ENCODE data around the gene MRPL19.
A peak's percentile ranks its signal among the peaks of the same experiment; 100 is the strongest.
"Not testable (repeated sequence)": the region's sequence is repeated elsewhere in the genome, so short reads cannot be mapped to it uniquely, and the experiment has no call there.

Gene MRPL19

GRCh38 chr2:75656563-75656962, 10.0 kb downstream of the MRPL19 start:
- H3K36me3 ChIP-seq (ENCODE audit: control insufficient read depth in 4 of 4, insufficient read depth in 4 of 4, low read length in 3 of 4), result peaks cover 19 to 91% (median 63%) of the 10 kb centered on the region in 4 experiments
- peaks cover 0 to 19% (median 3%) of the 10 kb centered on the region in 5 experiments for H3K9me3 ChIP-seq (ENCODE audit: control extremely low read depth in 1 of 5, control insufficient read depth in 4 of 5, insufficient read depth in 2 of 5, low read depth in 1 of 5, low read length in 4 of 5)
- no CpG with 5 or more reads among the region's 1 CpG for WGBS (ENCODE audit: insufficient coverage)
- no peaks in the 10 kb centered on the region for H3K27me3 ChIP-seq (replicated peaks in 2 of 5; ENCODE audit: control insufficient read depth in 4 of 5, insufficient read depth in 5 of 5, low read length in 4 of 5)
- no peak for DNase-seq
- ChIA-PET POLR2A (no interaction called here), CTCF (interaction anchor here (1.0 to 1.9 kb wide), 4 partner anchors 9 to 19 kb away, joined by 3 to 7 read pairs (median 4); no protein-coding TSS in a partner anchor)
- H3K27ac ChIP-seq (ENCODE audit: insufficient read depth in 1 of 2, low read depth in 1 of 2, low read length in 2 of 2, poor library complexity in 1 of 2, severe bottlenecking in 2 of 2), result no peak overlapping the region
- no peak overlapping the region for H3K4me3 ChIP-seq (ENCODE audit: control insufficient read depth in 1 of 7, extremely low read depth in 1 of 7, insufficient read depth in 4 of 7, low read depth in 2 of 7, low read length in 6 of 7)
- no peaks in the 10 kb centered on the region for H3K4me1 ChIP-seq (ENCODE audit: control extremely low read depth in 1 of 4, control insufficient read depth in 4 of 4, insufficient read depth in 4 of 4, low read length in 3 of 4)

DNA sequence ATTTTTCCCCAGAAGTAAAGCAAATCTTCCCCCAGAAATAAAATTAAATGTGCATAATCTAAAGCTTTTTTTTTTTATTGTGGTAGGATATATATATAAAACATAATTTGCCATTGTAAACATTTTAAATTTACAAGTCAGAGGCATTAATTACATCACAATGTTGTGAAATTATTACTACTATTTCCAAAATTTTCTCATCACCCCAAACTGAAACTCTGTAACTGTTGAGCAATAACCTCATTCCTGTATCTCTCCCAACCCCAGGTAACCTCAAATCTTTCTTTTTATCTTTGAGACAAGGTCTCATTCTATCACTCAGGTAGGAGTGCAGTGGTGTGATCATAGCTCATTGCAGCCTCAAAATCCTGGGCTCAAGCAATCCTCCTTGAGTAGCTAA, 11.2 kb downstream of the MRPL19 start:
- ChIA-PET POLR2A (no interaction called here), CTCF (interaction anchor here (1.2 to 1.9 kb wide), 3 partner anchors 10 to 22 kb away, joined by 3 to 7 read pairs (median 4); no protein-coding TSS in a partner anchor)
- H3K9me3 ChIP-seq (ENCODE audit: control extremely low read depth in 1 of 5, control insufficient read depth in 4 of 5, insufficient read depth in 2 of 5, low read depth in 1 of 5, low read length in 4 of 5), result peaks cover 0 to 19% (median 3%) of the 10 kb centered on the region in 5 experiments
- H3K27me3 ChIP-seq (replicated peaks in 2 of 5; ENCODE audit: control insufficient read depth in 4 of 5, insufficient read depth in 5 of 5, low read length in 4 of 5), result no peaks in the 10 kb centered on the region
- no peak for DNase-seq
- no peaks in the 10 kb centered on the region for H3K4me1 ChIP-seq (ENCODE audit: control extremely low read depth in 1 of 4, control insufficient read depth in 4 of 4, insufficient read depth in 4 of 4, low read length in 3 of 4)
- no peak overlapping the region for H3K27ac ChIP-seq (ENCODE audit: insufficient read depth in 1 of 2, low read depth in 1 of 2, low read length in 2 of 2, poor library complexity in 1 of 2, severe bottlenecking in 2 of 2)
- no peak overlapping the region for H3K4me3 ChIP-seq (ENCODE audit: control insufficient read depth in 1 of 7, extremely low read depth in 1 of 7, insufficient read depth in 4 of 7, low read depth in 2 of 7, low read length in 6 of 7)
- H3K36me3 ChIP-seq (ENCODE audit: control insufficient read depth in 4 of 4, insufficient read depth in 4 of 4, low read length in 3 of 4), result peaks cover 21 to 89% (median 60%) of the 10 kb centered on the region in 4 experiments

- Histone ChIP-seq H3K4me3 (ENCODE audit: control insufficient read depth in 1 of 7, extremely low read depth in 1 of 7, insufficient read depth in 4 of 7, low read depth in 2 of 7, low read length in 6 of 7) (no peak overlapping the region), H3K27ac (ENCODE audit: insufficient read depth in 1 of 2, low read depth in 1 of 2, low read length in 2 of 2, poor library complexity in 1 of 2, severe bottlenecking in 2 of 2) (no peak overlapping the region), H3K27me3 (replicated peaks in 2 of 5; ENCODE audit: control insufficient read depth in 4 of 5, insufficient read depth in 5 of 5, low read length in 4 of 5) (no peaks in the 10 kb centered on the region), H3K4me1 (ENCODE audit: control extremely low read depth in 1 of 4, control insufficient read depth in 4 of 4, insufficient read depth in 4 of 4, low read length in 3 of 4) (no peaks in the 10 kb centered on the region), H3K36me3 (ENCODE audit: control insufficient read depth in 4 of 4, insufficient read depth in 4 of 4, low read length in 3 of 4) (peaks cover 17 to 43% (median 28%) of the 10 kb centered on the region in 4 experiments), H3K9me3 (ENCODE audit: control extremely low read depth in 1 of 5, control insufficient read depth in 4 of 5, insufficient read depth in 2 of 5, low read depth in 1 of 5, low read length in 4 of 5) (no peaks in the 10 kb centered on the region)
- CTCF ChIA-PET, result interaction anchor here (0.8 to 2.2 kb wide), 3 partner anchors 10 to 26 kb away, joined by 3 to 15 read pairs (median 4); no protein-coding TSS in a partner anchor
- WGBS (ENCODE audit: insufficient coverage), result 100% methylated on average over 2 of the region's 6 CpGs
- POLR2A ChIA-PET, result no interaction called here
- DNase-seq, result no peak
Measured at GRCh38 chr2:75666911-75667310, 20.3 kb downstream of the MRPL19 start.

GRCh38 chr2:75667884-75668283, 21.3 kb downstream of the MRPL19 start:
- no peak overlapping the region for H3K27ac ChIP-seq (ENCODE audit: insufficient read depth in 1 of 2, low read depth in 1 of 2, low read length in 2 of 2, poor library complexity in 1 of 2, severe bottlenecking in 2 of 2)
- WGBS (ENCODE audit: insufficient coverage), result 100% methylated on average over 1 of the region's 2 CpGs
- peaks cover 18 to 38% (median 28%) of the 10 kb centered on the region in 4 experiments for H3K36me3 ChIP-seq (ENCODE audit: control insufficient read depth in 4 of 4, insufficient read depth in 4 of 4, low read length in 3 of 4)
- ChIA-PET POLR2A (no interaction called here), CTCF (interaction anchor here (1.5 to 2.2 kb wide), 4 partner anchors 9 to 28 kb away, joined by 3 to 15 read pairs (median 4); no protein-coding TSS in a partner anchor)
- H3K4me1 ChIP-seq (ENCODE audit: control extremely low read depth in 1 of 4, control insufficient read depth in 4 of 4, insufficient read depth in 4 of 4, low read length in 3 of 4), result no peaks in the 10 kb centered on the region
- DNase-seq, result no peak
- no peak overlapping the region for H3K4me3 ChIP-seq (ENCODE audit: control insufficient read depth in 1 of 7, extremely low read depth in 1 of 7, insufficient read depth in 4 of 7, low read depth in 2 of 7, low read length in 6 of 7)
- no peaks in the 10 kb centered on the region for H3K9me3 ChIP-seq (ENCODE audit: control extremely low read depth in 1 of 5, control insufficient read depth in 4 of 5, insufficient read depth in 2 of 5, low read depth in 1 of 5, low read length in 4 of 5)
- no peaks in the 10 kb centered on the region for H3K27me3 ChIP-seq (replicated peaks in 2 of 5; ENCODE audit: control insufficient read depth in 4 of 5, insufficient read depth in 5 of 5, low read length in 4 of 5)

DNA sequence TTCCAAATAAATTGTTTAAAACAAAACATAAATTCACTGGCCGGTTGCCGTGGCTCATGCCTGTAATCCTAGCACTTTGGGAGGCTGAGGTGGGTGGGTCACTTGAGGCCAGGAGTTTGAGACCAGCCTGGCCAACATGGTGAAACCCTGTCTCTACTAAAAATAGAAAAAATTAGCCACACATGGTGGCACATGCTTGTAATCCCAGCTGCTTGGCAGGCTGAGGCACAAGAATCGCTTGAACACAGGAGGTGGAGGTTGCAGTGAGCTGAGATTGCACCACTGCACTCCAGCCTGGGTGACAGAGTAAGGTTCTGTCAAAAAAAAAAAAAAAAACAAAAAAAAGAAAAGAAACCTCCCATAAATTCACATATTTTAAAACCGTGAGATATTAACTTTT, 28.8 kb downstream of the MRPL19 start:
- POLR2A ChIA-PET, result not testable (repeated sequence)

DNA sequence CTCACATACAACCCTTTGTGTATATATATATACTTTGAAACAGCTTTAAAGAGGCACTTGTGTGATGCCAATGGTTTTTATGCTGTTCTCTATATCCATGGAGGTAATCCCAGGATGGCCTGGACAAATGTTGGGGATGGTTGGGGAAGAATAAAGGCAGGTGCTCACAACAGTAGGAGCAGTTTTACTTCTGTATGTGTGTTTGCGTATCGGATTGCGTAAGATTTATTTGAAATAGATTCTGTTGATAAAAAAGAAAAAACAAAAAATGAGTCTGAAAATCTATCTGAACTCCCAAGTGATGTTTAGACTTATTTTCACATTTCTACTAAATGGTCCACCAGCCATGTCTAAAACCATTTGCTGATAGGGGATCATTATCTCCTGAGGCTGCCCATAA, 29.3 kb downstream of the MRPL19 start:
- DNase-seq, result no peak
- no peak overlapping the region for H3K4me3 ChIP-seq (ENCODE audit: control insufficient read depth in 1 of 7, extremely low read depth in 1 of 7, insufficient read depth in 4 of 7, low read depth in 2 of 7, low read length in 6 of 7)
- no CpG with 5 or more reads among the region's 3 CpGs for WGBS (ENCODE audit: insufficient coverage)
- POLR2A ChIA-PET, result no interaction called here
- H3K27ac ChIP-seq (ENCODE audit: insufficient read depth in 1 of 2, low read depth in 1 of 2, low read length in 2 of 2, poor library complexity in 1 of 2, severe bottlenecking in 2 of 2), result no peak overlapping the region
- peaks cover 6 to 11% (median 8%) of the 10 kb centered on the region in 4 experiments for H3K36me3 ChIP-seq (ENCODE audit: control insufficient read depth in 4 of 4, insufficient read depth in 4 of 4, low read length in 3 of 4)
- H3K27me3 ChIP-seq (replicated peaks in 2 of 5; ENCODE audit: control insufficient read depth in 4 of 5, insufficient read depth in 5 of 5, low read length in 4 of 5), result no peaks in the 10 kb centered on the region
- H3K9me3 ChIP-seq (ENCODE audit: control extremely low read depth in 1 of 5, control insufficient read depth in 4 of 5, insufficient read depth in 2 of 5, low read depth in 1 of 5, low read length in 4 of 5), result no peaks in the 10 kb centered on the region
- CTCF ChIA-PET, result interaction anchor here (0.7 to 3.0 kb wide), 6 partner anchors 10 to 44 kb away, joined by 3 to 21 read pairs (median 4); partner anchors contain the start of gene MRPL19
- peaks cover 0 to 2% (median 0%) of the 10 kb centered on the region in 4 experiments for H3K4me1 ChIP-seq (ENCODE audit: control extremely low read depth in 1 of 4, control insufficient read depth in 4 of 4, insufficient read depth in 4 of 4, low read length in 3 of 4)

More for the DNA sequence above, 28.8 kb downstream of the MRPL19 start:
- CTCF ChIA-PET, result interaction anchor here (0.7 to 3.0 kb wide), 4 partner anchors 10 to 35 kb away, joined by 3 to 21 read pairs (median 4); partner anchors contain the start of gene MRPL19
- not testable (repeated sequence) for H3K9me3 ChIP-seq (ENCODE audit: control extremely low read depth in 1 of 5, control insufficient read depth in 4 of 5, insufficient read depth in 2 of 5, low read depth in 1 of 5, low read length in 4 of 5); H3K27ac ChIP-seq (ENCODE audit: insufficient read depth in 1 of 2, low read depth in 1 of 2, low read length in 2 of 2, poor library complexity in 1 of 2, severe bottlenecking in 2 of 2); H3K4me3 ChIP-seq (ENCODE audit: control insufficient read depth in 1 of 7, extremely low read depth in 1 of 7, insufficient read depth in 4 of 7, low read depth in 2 of 7, low read length in 6 of 7); DNase-seq; H3K4me1 ChIP-seq (ENCODE audit: control extremely low read depth in 1 of 4, control insufficient read depth in 4 of 4, insufficient read depth in 4 of 4, low read length in 3 of 4); H3K27me3 ChIP-seq (replicated peaks in 2 of 5; ENCODE audit: control insufficient read depth in 4 of 5, insufficient read depth in 5 of 5, low read length in 4 of 5)
- peaks cover 6 to 15% (median 11%) of the 10 kb centered on the region in 4 experiments for H3K36me3 ChIP-seq (ENCODE audit: control insufficient read depth in 4 of 4, insufficient read depth in 4 of 4, low read length in 3 of 4)
- WGBS (ENCODE audit: insufficient coverage), result 100% methylated on average over 1 of the region's 4 CpGs

DNA sequence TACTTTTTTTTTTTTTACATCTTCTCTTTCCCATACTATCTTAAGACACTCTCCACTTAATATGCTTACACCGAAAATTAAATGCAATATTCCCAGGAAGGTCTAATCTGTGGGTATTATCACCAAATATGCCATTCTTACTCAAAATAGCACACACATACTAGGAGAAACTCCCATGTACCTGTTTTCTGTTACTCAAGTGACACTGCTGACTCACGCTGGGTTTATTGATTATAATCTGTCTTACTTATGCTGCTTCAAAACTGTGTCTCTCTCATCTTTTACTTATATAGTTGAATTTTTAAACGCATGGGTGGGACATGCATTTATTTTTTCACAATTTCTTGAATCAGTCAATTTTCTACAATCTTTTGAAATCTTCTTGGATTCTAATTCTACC, 29.9 kb downstream of the MRPL19 start:
- Histone ChIP-seq H3K4me3 (ENCODE audit: control insufficient read depth in 1 of 7, extremely low read depth in 1 of 7, insufficient read depth in 4 of 7, low read depth in 2 of 7, low read length in 6 of 7) (no peak overlapping the region), H3K27ac (ENCODE audit: insufficient read depth in 1 of 2, low read depth in 1 of 2, low read length in 2 of 2, poor library complexity in 1 of 2, severe bottlenecking in 2 of 2) (no peak overlapping the region), H3K4me1 (ENCODE audit: control extremely low read depth in 1 of 4, control insufficient read depth in 4 of 4, insufficient read depth in 4 of 4, low read length in 3 of 4) (peaks cover 0 to 2% (median 0%) of the 10 kb centered on the region in 4 experiments), H3K27me3 (replicated peaks in 2 of 5; ENCODE audit: control insufficient read depth in 4 of 5, insufficient read depth in 5 of 5, low read length in 4 of 5) (no peaks in the 10 kb centered on the region), H3K9me3 (ENCODE audit: control extremely low read depth in 1 of 5, control insufficient read depth in 4 of 5, insufficient read depth in 2 of 5, low read depth in 1 of 5, low read length in 4 of 5) (no peaks in the 10 kb centered on the region), H3K36me3 (ENCODE audit: control insufficient read depth in 4 of 4, insufficient read depth in 4 of 4, low read length in 3 of 4) (peaks cover 5 to 9% (median 7%) of the 10 kb centered on the region in 4 experiments)
- DNase-seq, result peak in 1 of 3 donors; percentile 3
- WGBS (ENCODE audit: insufficient coverage), result 100% methylated on average over 1 of the region's 3 CpGs
- ChIA-PET POLR2A (no interaction called here), CTCF (interaction anchor here (0.7 to 3.0 kb wide), 10 partner anchors 8 to 44 kb away, joined by 3 to 21 read pairs (median 6); partner anchors contain the start of gene MRPL19)
